NCI-H446 (cell line): ENCODE data around the gene BDP1.
A peak's percentile ranks its signal among the peaks of the same experiment; 100 is the strongest.
"Not testable (repeated sequence)": the region's sequence is repeated elsewhere in the genome, so short reads cannot be mapped to it uniquely, and the experiment has no call there.

Experiments used
- DNase-seq, 2 experiments: peaks; one replicate each; lab custom pipeline; 2025; lab: John Stamatoyannopoulos, UW

The BDP1 gene

GRCh38 chr5:71571811-71572210 is 116.4 kb downstream of the BDP1 start:
- not testable (repeated sequence) for DNase-seq

- DNase-seq, result no peak
Observed at GRCh38 chr5:71573591-71573990, 118.1 kb downstream of the BDP1 start.

GRCh38 chr5:71575588-71575987 is 120.1 kb downstream of the BDP1 start:
- not testable (repeated sequence) for DNase-seq

GRCh38 chr5:71576241-71576640 is 120.8 kb downstream of the BDP1 start:
- no peak for DNase-seq

- not testable (repeated sequence) for DNase-seq
Observed at GRCh38 chr5:71577839-71578238, 122.4 kb downstream of the BDP1 start.

- DNase-seq, result no peak
Observed at GRCh38 chr5:71582945-71583584, 127.6 kb downstream of the BDP1 start.

GRCh38 chr5:71586052-71586940 is 130.8 kb downstream of the BDP1 start:
- DNase-seq, result no peak

GRCh38 chr5:71586941-71587765 is 131.7 kb downstream of the BDP1 start, which contains the start of gene MCCC2:
MCCC2 (plus strand) TSS chr5:71587340; CDS start chr5:71587426, 86 bp downstream.
- peak; percentile 78 to 95 for DNase-seq

GRCh38 chr5:71587766-71588532 is 132.5 kb downstream of the BDP1 start:
- DNase-seq, result no peak

- no peak for DNase-seq
Observed at GRCh38 chr5:71588533-71588885, 133.1 kb downstream of the BDP1 start.

GRCh38 chr5:71589903-71590302 is 134.5 kb downstream of the BDP1 start:
- DNase-seq, result no peak

- DNase-seq, result no peak
Observed at GRCh38 chr5:71591100-71591499, 135.6 kb downstream of the BDP1 start.

GRCh38 chr5:71596169-71596568 is 140.7 kb downstream of the BDP1 start:
- no peak for DNase-seq

- DNase-seq, result no peak
Observed at GRCh38 chr5:71597001-71597400, 141.6 kb downstream of the BDP1 start.

GRCh38 chr5:71600783-71601182 is 145.3 kb downstream of the BDP1 start:
- no peak for DNase-seq

- peak; percentile 11 to 63 for DNase-seq
Observed at GRCh38 chr5:71601222-71602026, 146.0 kb downstream of the BDP1 start.

GRCh38 chr5:71609916-71610315 is 154.5 kb downstream of the BDP1 start:
- DNase-seq, result not testable (repeated sequence)

- DNase-seq, result no peak
Observed at GRCh38 chr5:71615809-71616208, 160.4 kb downstream of the BDP1 start.
